NT2/D1 (cell line): ENCODE measurements around the gene SEMA3F.
A peak's percentile ranks its signal among the peaks of the same experiment; 100 is the strongest.
"Not testable (repeated sequence)": the region's sequence is repeated elsewhere in the genome, so short reads cannot be mapped to it uniquely, and the experiment has no call there.

Source experiments
- DNase-seq: peaks from one replicate; pipeline ENCODE4 v3.0.0-alpha.2; 2011; ENCODE audit warnings: low read depth, low spot score
- H3K27me3 ChIP-seq: 2 replicates; pipeline ENCODE4 v1.6.0; 2011; ENCODE audit warnings: mild to moderate bottlenecking; ENCODE audit not compliant: insufficient read length, insufficient read depth
- H3K36me3 ChIP-seq: 2 replicates; pipeline ENCODE4 v1.6.1; 2011; ENCODE audit warnings: mild to moderate bottlenecking, low read length, mixed read lengths; ENCODE audit not compliant: insufficient read depth, insufficient read length
- H3K4me1 ChIP-seq: 2 replicates; pipeline ENCODE4 v1.5.1; 2011; ENCODE audit not compliant: insufficient read depth, insufficient read length
- H3K4me3 ChIP-seq: 2 replicates; pipeline ENCODE4 v1.5.1; 2011; ENCODE audit warnings: low read depth; ENCODE audit not compliant: insufficient read length
- H3K9ac ChIP-seq: 2 replicates; pipeline ENCODE4 v1.6.0; 2011; ENCODE audit warnings: low read depth; ENCODE audit not compliant: insufficient read length
- H3K9me3 ChIP-seq: 2 replicates; pipeline ENCODE4 v1.5.1; 2011; ENCODE audit warnings: mild to moderate bottlenecking, low read length; ENCODE audit not compliant: insufficient read depth
- SUZ12 ChIP-seq: IDR thresholded peaks from 2 replicates; pipeline ENCODE4 v1.6.1; 2011; ENCODE audit not compliant: insufficient read length, insufficient read depth; ENCODE audit errors: extremely low read depth
- YY1 ChIP-seq: IDR thresholded peaks from 2 replicates; pipeline ENCODE4 v1.6.1; 2011; ENCODE audit not compliant: insufficient read length, insufficient read depth
- ZNF274 ChIP-seq: IDR thresholded peaks from 2 replicates; pipeline ENCODE4 v1.6.1; 2011; ENCODE audit warnings: mild to moderate bottlenecking, low read depth, low read length

Gene SEMA3F

GRCh38 chr3:50205413-50206276 lies 50.5 kb downstream of the SEMA3F start:
- Histone ChIP-seq H3K4me1 (peaks cover 29% of the 10 kb centered on the region), H3K36me3 (no peaks in the 10 kb centered on the region), H3K4me3 (peak overlapping the region; percentile 45), H3K27me3 (peaks cover 37% of the 10 kb centered on the region), H3K9me3 (peaks cover under 1% of the 10 kb centered on the region; the same call in 1 of the 2 replicates), H3K9ac (peak overlapping the region; percentile 73)
- TF ChIP-seq SUZ12 (no peak), ZNF274 (no peak), YY1 (no peak)
- no peak for DNase-seq

- Histone ChIP-seq H3K9ac (no peak overlapping the region), H3K27me3 (peaks cover 37% of the 10 kb centered on the region), H3K4me1 (peaks cover 29% of the 10 kb centered on the region), H3K4me3 (no peak overlapping the region), H3K9me3 (peaks cover 7% of the 10 kb centered on the region; the same call in 1 of the 2 replicates), H3K36me3 (no peaks in the 10 kb centered on the region)
- no peak for TF ChIP-seq YY1
- no peak for TF ChIP-seq SUZ12
- TF ChIP-seq ZNF274: no peak
- DNase-seq: no peak
Measured at GRCh38 chr3:50207359-50208042, 52.4 kb downstream of the SEMA3F start.

GRCh38 chr3:50208677-50209344 lies 53.7 kb downstream of the SEMA3F start:
- DNase-seq: no peak
- Histone ChIP-seq H3K4me3 (no peak overlapping the region), H3K9ac (peak overlapping the region; percentile 45), H3K36me3 (no peaks in the 10 kb centered on the region), H3K27me3 (peaks cover 35% of the 10 kb centered on the region), H3K4me1 (peaks cover 26% of the 10 kb centered on the region), H3K9me3 (peaks cover 7% of the 10 kb centered on the region; the same call in 1 of the 2 replicates)
- no peak for TF ChIP-seq ZNF274
- TF ChIP-seq SUZ12: no peak
- no peak for TF ChIP-seq YY1

- H3K4me1 ChIP-seq: peaks cover 23% of the 10 kb centered on the region
- no peak for DNase-seq
- no peak overlapping the region for H3K9ac ChIP-seq
- peaks cover 7% of the 10 kb centered on the region; the same call in 1 of the 2 replicates for H3K9me3 ChIP-seq
- no peak for TF ChIP-seq YY1
- no peak for TF ChIP-seq ZNF274
- TF ChIP-seq SUZ12: no peak
- H3K36me3 ChIP-seq: no peaks in the 10 kb centered on the region
- peaks cover 29% of the 10 kb centered on the region for H3K27me3 ChIP-seq
- no peak overlapping the region for H3K4me3 ChIP-seq
Measured at GRCh38 chr3:50210176-50210509, 55.0 kb downstream of the SEMA3F start.

- no peak for TF ChIP-seq SUZ12
- TF ChIP-seq ZNF274: no peak
- TF ChIP-seq YY1: no peak
- peaks cover 7% of the 10 kb centered on the region; the same call in 1 of the 2 replicates for H3K9me3 ChIP-seq
- peaks cover 23% of the 10 kb centered on the region for H3K27me3 ChIP-seq
- H3K9ac ChIP-seq: no peak overlapping the region
- H3K36me3 ChIP-seq: no peaks in the 10 kb centered on the region
- H3K4me3 ChIP-seq: no peak overlapping the region
- no peak for DNase-seq
- peaks cover 23% of the 10 kb centered on the region for H3K4me1 ChIP-seq
Measured at GRCh38 chr3:50210510-50211367, 55.6 kb downstream of the SEMA3F start.

- DNase-seq, H3K4me3 ChIP-seq, H3K9me3 ChIP-seq, H3K9ac ChIP-seq, H3K36me3 ChIP-seq: not testable (repeated sequence)
- H3K4me1 ChIP-seq: peaks cover 23% of the 10 kb centered on the region
- H3K27me3 ChIP-seq: peaks cover 17% of the 10 kb centered on the region
Measured at GRCh38 chr3:50211368-50211717, 56.2 kb downstream of the SEMA3F start.
